ENCODE data around the gene CNTN5.

DNA sequence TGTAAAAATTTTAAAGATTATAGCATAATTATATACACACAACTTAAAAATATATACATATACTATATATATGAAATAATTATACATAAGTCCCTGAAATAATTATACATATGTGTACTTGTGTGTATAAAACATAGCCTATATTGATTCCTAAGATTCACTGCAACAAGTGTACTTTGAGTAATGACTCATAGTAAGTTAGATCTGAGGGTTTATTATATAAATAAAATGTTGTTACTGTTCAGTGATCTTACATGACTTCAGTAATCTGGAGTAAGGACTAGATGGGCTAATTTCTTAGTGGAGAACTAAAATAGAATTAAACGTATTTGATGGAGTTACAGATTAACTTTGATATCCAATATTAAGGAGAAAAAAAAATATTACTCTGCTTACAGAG, 350.5 kb downstream of the CNTN5 start:
- TF ChIP-seq, protein P1, sequence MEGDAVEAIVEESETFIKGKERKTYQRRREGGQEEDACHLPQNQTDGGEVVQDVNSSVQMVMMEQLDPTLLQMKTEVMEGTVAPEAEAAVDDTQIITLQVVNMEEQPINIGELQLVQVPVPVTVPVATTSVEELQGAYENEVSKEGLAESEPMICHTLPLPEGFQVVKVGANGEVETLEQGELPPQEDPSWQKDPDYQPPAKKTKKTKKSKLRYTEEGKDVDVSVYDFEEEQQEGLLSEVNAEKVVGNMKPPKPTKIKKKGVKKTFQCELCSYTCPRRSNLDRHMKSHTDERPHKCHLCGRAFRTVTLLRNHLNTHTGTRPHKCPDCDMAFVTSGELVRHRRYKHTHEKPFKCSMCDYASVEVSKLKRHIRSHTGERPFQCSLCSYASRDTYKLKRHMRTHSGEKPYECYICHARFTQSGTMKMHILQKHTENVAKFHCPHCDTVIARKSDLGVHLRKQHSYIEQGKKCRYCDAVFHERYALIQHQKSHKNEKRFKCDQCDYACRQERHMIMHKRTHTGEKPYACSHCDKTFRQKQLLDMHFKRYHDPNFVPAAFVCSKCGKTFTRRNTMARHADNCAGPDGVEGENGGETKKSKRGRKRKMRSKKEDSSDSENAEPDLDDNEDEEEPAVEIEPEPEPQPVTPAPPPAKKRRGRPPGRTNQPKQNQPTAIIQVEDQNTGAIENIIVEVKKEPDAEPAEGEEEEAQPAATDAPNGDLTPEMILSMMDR (IDR thresholded peaks at IDR 0.05) = no peak
- TF ChIP-seq POLR2A (IDR thresholded peaks at IDR 0.05) (no peak), POLR2AphosphoS5 (IDR thresholded peaks at IDR 0.05) (no peak)

Data from upper lobe of left lung (tissue), 4 donors.